ENCODE data around the gene HELLS. TPM values are rescaled to one million over a fixed set of nuclear protein-coding genes. Genes with fewer than 3 reads are reported as not detected.

Gene HELLS
- total RNA-seq (2014; rRNA removed; shearing (Covaris generic)): 204 and 233 TPM in 2 replicates
- 174 and 190 TPM in 2 replicates for total RNA-seq (2022)
- percentile 95 among the genes with signal in this experiment for Bru-seq, nascent RNA
- BruChase-seq, experiment 1, labeled RNA remaining after a 6-hour chase: percentile 98 among the genes with signal in this experiment
- percentile 98 among the genes with signal in this experiment for BruChase-seq, experiment 2, labeled RNA remaining after a 2-hour chase
- long read RNA-seq, transcript HELLS-202 (22 exons, 3,099 nt): major isoform, 20 of 52 reads
- long read RNA-seq, partial matches to known transcripts: 6 of 52 reads
- long read RNA-seq, other reads (novel, unspliced or antisense): 26 of 52 reads

DNA sequence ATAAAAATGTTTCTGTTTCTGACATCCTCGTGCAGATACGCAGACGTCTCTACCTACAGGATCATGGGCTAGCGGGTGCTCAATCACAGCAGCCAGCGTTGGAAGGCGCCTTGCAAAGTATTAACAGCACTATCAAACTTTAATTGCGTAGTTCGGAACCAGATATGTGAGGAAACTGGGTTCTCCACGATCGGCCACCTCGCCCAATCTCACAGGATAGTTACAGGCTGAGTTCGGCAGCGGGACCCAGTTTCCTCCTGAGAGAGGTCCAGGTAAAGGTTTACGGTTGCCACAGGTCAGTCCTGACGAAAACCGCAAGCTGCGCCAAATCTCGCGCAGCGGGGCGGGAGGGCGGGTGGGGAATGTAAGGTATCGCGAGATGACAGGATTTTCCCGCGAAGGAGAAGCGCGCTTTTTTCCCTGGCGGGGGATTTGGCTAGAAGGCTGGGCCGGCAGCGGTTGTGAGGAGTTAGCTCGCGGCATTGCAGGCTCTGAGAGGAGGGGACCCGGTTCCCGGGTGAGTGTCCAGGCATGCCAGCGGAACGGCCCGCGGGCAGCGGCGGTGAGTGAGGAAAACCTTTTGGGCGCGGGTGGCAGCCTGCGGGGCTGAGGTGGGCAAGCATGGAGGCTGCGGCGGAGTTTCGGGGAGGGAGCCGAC lies at the start of gene HELLS:
TSS of gene HELLS (plus strand) at position 398 of the 658 bp plus-strand sequence. CDS start at position 532, 134 bp downstream.
- H2AFZ ChIP-seq (ENCODE audit: low read length): peak within 1 kb of the TSS; percentile 75
- peak within 1 kb of the TSS; percentile 91 for H3K4me3 ChIP-seq (ENCODE audit: low read depth, low read length, poor library complexity, severe bottlenecking)
- H3K4me1 ChIP-seq (ENCODE audit: insufficient read depth, low read length, poor library complexity, severe bottlenecking): peaks cover 14% of the 10 kb centered on the region
- H3K4me2 ChIP-seq (ENCODE audit: low read length): peak within 1 kb of the TSS; percentile 90
- TF ChIP-seq EZH2phosphoT487 (IDR thresholded peaks at IDR 0.05; ENCODE audit: borderline replicate concordance, low read depth, low read length): no peak
- TF ChIP-seq, protein P1, sequence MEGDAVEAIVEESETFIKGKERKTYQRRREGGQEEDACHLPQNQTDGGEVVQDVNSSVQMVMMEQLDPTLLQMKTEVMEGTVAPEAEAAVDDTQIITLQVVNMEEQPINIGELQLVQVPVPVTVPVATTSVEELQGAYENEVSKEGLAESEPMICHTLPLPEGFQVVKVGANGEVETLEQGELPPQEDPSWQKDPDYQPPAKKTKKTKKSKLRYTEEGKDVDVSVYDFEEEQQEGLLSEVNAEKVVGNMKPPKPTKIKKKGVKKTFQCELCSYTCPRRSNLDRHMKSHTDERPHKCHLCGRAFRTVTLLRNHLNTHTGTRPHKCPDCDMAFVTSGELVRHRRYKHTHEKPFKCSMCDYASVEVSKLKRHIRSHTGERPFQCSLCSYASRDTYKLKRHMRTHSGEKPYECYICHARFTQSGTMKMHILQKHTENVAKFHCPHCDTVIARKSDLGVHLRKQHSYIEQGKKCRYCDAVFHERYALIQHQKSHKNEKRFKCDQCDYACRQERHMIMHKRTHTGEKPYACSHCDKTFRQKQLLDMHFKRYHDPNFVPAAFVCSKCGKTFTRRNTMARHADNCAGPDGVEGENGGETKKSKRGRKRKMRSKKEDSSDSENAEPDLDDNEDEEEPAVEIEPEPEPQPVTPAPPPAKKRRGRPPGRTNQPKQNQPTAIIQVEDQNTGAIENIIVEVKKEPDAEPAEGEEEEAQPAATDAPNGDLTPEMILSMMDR (conservative IDR thresholded peaks at IDR 0.05; ENCODE audit: low read length): no peak
- H3K79me2 ChIP-seq (ENCODE audit: insufficient read depth, low read depth, low read length): peaks cover 47% of the 10 kb centered on the region
- CTCF ChIA-PET (ENCODE audit: unreplicated experiment): no interaction called here
- intact Hi-C loops (cut with micrococcal nuclease; ENCODE audit: unreplicated experiment): loop anchor here (5.0 to 10.0 kb wide), 3 partner anchors 143 to 843 kb away; partner anchors contain the start of genes FRA10AC1 and TBC1D12
- peaks cover 44% of the 10 kb centered on the region for H3K36me3 ChIP-seq (ENCODE audit: insufficient read depth, low read length)
- BruUV-seq (replicated peaks): no TSS peak
- POLR2A ChIA-PET: interaction anchor here (0.6 to 1.8 kb wide), 12 partner anchors 8 to 802 kb away, joined by 3 to 4 read pairs (median 3); no protein-coding TSS in a partner anchor
- H3K9me2 ChIP-seq (ENCODE audit: insufficient read depth, low read length): no peaks in the 10 kb centered on the region
- H4K20me1 ChIP-seq (ENCODE audit: insufficient read depth, low read length): peaks cover 20% of the 10 kb centered on the region; the same call in 1 of the 2 replicates
- peak within 1 kb of the TSS; percentile 59 for H3K27ac ChIP-seq (ENCODE audit: low read depth, low read length, poor library complexity, severe bottlenecking)
- DNase-seq (ENCODE audit: low spot score): peak; percentile 93
- no peaks in the 10 kb centered on the region for H3K9me3 ChIP-seq (ENCODE audit: low read length)

GRCh38 chr10:94496010-94496409 lies 49.6 kb upstream of the HELLS start:
- Histone ChIP-seq H3K4me1 (ENCODE audit: insufficient read depth, low read length, poor library complexity, severe bottlenecking) (peaks cover 9% of the 10 kb centered on the region), H2AFZ (ENCODE audit: low read length) (no peak overlapping the region; the same call in 1 of the 2 replicates), H3K36me3 (ENCODE audit: insufficient read depth, low read length) (no peaks in the 10 kb centered on the region), H3K4me3 (ENCODE audit: low read depth, low read length, poor library complexity, severe bottlenecking) (no peak overlapping the region), H3K79me2 (ENCODE audit: insufficient read depth, low read depth, low read length) (no peaks in the 10 kb centered on the region), H3K4me2 (ENCODE audit: low read length) (peak overlapping the region; percentile 34; the same call in 1 of the 2 replicates), H3K9me2 (ENCODE audit: insufficient read depth, low read length) (no peaks in the 10 kb centered on the region), H4K20me1 (ENCODE audit: insufficient read depth, low read length) (no peaks in the 10 kb centered on the region), H3K9me3 (ENCODE audit: low read length) (no peaks in the 10 kb centered on the region), H3K27ac (ENCODE audit: low read depth, low read length, poor library complexity, severe bottlenecking) (no peak overlapping the region)
- CTCF ChIA-PET (ENCODE audit: unreplicated experiment): no interaction called here
- POLR2A ChIA-PET: no interaction called here
- DNase-seq (ENCODE audit: low spot score): no peak
- no TSS peak for BruUV-seq (replicated peaks)
- TF ChIP-seq, protein P1 (conservative IDR thresholded peaks at IDR 0.05; ENCODE audit: low read length): no peak
- no peak for TF ChIP-seq EZH2phosphoT487 (IDR thresholded peaks at IDR 0.05; ENCODE audit: borderline replicate concordance, low read depth, low read length)
- intact Hi-C loops (cut with micrococcal nuclease; ENCODE audit: unreplicated experiment): no loop called here
